Measurements from ENCODE around the gene ZCCHC8. TPM values are rescaled to one million over a fixed set of nuclear protein-coding genes. Genes with fewer than 3 reads are reported as not detected.

The ZCCHC8 gene
- total and polyA plus RNA-seq, 2 of the 8 experiments (the other 6 are each of a cell fraction or from before 2014, with no cell fraction given) = 13.8 to 28.9 TPM

GRCh38 chr12:122500685-122501488 lies at the start of gene ZCCHC8 (continued):
- TF ChIP-seq, protein P1, sequence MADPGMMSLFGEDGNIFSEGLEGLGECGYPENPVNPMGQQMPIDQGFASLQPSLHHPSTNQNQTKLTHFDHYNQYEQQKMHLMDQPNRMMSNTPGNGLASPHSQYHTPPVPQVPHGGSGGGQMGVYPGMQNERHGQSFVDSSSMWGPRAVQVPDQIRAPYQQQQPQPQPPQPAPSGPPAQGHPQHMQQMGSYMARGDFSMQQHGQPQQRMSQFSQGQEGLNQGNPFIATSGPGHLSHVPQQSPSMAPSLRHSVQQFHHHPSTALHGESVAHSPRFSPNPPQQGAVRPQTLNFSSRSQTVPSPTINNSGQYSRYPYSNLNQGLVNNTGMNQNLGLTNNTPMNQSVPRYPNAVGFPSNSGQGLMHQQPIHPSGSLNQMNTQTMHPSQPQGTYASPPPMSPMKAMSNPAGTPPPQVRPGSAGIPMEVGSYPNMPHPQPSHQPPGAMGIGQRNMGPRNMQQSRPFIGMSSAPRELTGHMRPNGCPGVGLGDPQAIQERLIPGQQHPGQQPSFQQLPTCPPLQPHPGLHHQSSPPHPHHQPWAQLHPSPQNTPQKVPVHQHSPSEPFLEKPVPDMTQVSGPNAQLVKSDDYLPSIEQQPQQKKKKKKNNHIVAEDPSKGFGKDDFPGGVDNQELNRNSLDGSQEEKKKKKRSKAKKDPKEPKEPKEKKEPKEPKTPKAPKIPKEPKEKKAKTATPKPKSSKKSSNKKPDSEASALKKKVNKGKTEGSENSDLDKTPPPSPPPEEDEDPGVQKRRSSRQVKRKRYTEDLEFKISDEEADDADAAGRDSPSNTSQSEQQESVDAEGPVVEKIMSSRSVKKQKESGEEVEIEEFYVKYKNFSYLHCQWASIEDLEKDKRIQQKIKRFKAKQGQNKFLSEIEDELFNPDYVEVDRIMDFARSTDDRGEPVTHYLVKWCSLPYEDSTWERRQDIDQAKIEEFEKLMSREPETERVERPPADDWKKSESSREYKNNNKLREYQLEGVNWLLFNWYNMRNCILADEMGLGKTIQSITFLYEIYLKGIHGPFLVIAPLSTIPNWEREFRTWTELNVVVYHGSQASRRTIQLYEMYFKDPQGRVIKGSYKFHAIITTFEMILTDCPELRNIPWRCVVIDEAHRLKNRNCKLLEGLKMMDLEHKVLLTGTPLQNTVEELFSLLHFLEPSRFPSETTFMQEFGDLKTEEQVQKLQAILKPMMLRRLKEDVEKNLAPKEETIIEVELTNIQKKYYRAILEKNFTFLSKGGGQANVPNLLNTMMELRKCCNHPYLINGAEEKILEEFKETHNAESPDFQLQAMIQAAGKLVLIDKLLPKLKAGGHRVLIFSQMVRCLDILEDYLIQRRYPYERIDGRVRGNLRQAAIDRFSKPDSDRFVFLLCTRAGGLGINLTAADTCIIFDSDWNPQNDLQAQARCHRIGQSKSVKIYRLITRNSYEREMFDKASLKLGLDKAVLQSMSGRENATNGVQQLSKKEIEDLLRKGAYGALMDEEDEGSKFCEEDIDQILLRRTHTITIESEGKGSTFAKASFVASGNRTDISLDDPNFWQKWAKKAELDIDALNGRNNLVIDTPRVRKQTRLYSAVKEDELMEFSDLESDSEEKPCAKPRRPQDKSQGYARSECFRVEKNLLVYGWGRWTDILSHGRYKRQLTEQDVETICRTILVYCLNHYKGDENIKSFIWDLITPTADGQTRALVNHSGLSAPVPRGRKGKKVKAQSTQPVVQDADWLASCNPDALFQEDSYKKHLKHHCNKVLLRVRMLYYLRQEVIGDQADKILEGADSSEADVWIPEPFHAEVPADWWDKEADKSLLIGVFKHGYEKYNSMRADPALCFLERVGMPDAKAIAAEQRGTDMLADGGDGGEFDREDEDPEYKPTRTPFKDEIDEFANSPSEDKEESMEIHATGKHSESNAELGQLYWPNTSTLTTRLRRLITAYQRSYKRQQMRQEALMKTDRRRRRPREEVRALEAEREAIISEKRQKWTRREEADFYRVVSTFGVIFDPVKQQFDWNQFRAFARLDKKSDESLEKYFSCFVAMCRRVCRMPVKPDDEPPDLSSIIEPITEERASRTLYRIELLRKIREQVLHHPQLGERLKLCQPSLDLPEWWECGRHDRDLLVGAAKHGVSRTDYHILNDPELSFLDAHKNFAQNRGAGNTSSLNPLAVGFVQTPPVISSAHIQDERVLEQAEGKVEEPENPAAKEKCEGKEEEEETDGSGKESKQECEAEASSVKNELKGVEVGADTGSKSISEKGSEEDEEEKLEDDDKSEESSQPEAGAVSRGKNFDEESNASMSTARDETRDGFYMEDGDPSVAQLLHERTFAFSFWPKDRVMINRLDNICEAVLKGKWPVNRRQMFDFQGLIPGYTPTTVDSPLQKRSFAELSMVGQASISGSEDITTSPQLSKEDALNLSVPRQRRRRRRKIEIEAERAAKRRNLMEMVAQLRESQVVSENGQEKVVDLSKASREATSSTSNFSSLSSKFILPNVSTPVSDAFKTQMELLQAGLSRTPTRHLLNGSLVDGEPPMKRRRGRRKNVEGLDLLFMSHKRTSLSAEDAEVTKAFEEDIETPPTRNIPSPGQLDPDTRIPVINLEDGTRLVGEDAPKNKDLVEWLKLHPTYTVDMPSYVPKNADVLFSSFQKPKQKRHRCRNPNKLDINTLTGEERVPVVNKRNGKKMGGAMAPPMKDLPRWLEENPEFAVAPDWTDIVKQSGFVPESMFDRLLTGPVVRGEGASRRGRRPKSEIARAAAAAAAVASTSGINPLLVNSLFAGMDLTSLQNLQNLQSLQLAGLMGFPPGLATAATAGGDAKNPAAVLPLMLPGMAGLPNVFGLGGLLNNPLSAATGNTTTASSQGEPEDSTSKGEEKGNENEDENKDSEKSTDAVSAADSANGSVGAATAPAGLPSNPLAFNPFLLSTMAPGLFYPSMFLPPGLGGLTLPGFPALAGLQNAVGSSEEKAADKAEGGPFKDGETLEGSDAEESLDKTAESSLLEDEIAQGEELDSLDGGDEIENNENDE (IDR thresholded peaks at IDR 0.05; ENCODE audit: insufficient replicate concordance, low read length) = no peak
- TF ChIP-seq BACH1 (IDR thresholded peaks at IDR 0.05; ENCODE audit: low read length) (no peak), RBBP5 (IDR thresholded peaks at IDR 0.05; ENCODE audit: borderline replicate concordance, low read depth, low read length) (0 out of 2 replicates have a peak, but pooled peaks have one; percentile 30), CREB1 (IDR thresholded peaks at IDR 0.05) (peak; percentile 65), TEAD4 (IDR thresholded peaks at IDR 0.05; ENCODE audit: low read depth, low read length) (peak; percentile 79), YY1 (IDR thresholded peaks at IDR 0.05; ENCODE audit: low read depth, low read length) (peak; percentile 94), ZNF274 (IDR thresholded peaks at IDR 0.05; ENCODE audit: borderline replicate concordance, extremely low read depth, low read length) (no peak), CBX5 (IDR thresholded peaks at IDR 0.05; ENCODE audit: low read depth, low read length) (no peak), POLR2AphosphoS5 (IDR thresholded peaks at IDR 0.05; ENCODE audit: low read depth, low read length) (peak; percentile 78; the same call in 1 of the 2 replicates)
- TF ChIP-seq, protein P2, sequence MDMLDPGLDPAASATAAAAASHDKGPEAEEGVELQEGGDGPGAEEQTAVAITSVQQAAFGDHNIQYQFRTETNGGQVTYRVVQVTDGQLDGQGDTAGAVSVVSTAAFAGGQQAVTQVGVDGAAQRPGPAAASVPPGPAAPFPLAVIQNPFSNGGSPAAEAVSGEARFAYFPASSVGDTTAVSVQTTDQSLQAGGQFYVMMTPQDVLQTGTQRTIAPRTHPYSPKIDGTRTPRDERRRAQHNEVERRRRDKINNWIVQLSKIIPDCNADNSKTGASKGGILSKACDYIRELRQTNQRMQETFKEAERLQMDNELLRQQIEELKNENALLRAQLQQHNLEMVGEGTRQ (IDR thresholded peaks at IDR 0.05; ENCODE audit: low read length) = peak; percentile 79

All from H1 (cell line).